ENCODE measurements around the gene ZNF543. TPM values are rescaled to one million over a fixed set of nuclear protein-coding genes. Genes with fewer than 3 reads are reported as not detected.
"Not testable (repeated sequence)": the region's sequence is repeated elsewhere in the genome, so short reads cannot be mapped to it uniquely, and the experiment has no call there.

ZNF543 gene
- total RNA-seq, 1 donor from 2014 or later = 9.5 TPM

DNA sequence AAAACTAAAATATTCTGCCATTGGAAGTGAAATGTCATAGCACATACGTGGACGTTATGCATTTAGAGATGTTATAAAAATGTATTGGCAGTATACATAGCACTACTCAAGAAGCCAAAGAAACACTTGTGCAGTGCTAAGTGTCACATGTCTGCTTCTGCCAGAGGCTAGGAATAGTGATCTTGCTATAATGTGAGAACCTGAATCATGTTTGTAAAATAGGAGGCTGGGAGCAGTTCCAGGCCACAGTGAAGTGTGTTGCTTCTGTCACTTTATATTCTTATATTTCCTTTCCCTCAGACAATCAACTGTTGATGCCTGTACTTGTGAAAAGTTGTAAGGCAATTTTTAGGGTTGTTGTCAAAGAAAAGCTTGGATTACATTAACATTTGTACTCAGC is 46.5 kb downstream of the ZNF543 start:
- H2AFZ ChIP-seq (replicated peaks) = no peak overlapping the region
- DNase-seq (ENCODE audit: low spot score) = no peak
- Mint-ChIP-seq H3K27ac (no peak overlapping the region), H3K27me3 (ENCODE audit: insufficient read depth, low read depth) (no peaks in the 10 kb centered on the region), H3K4me1 (peaks cover 9% of the 10 kb centered on the region), H3K36me3 (peaks cover 15% of the 10 kb centered on the region), H3K9me3 (no peaks in the 10 kb centered on the region), H3K4me3 (no peak overlapping the region)
- peaks cover 7% of the 10 kb centered on the region for H3K4me1 ChIP-seq
- peaks cover 17% of the 10 kb centered on the region for H3K79me2 ChIP-seq (ENCODE audit: low read depth)
- no peak overlapping the region for H3K4me3 ChIP-seq
- TF ChIP-seq EZH2 (IDR thresholded peaks at IDR 0.05) = no peak
- TF ChIP-seq EZH2phosphoT487 (IDR thresholded peaks at IDR 0.05) = no peak
- TF ChIP-seq, protein P1, sequence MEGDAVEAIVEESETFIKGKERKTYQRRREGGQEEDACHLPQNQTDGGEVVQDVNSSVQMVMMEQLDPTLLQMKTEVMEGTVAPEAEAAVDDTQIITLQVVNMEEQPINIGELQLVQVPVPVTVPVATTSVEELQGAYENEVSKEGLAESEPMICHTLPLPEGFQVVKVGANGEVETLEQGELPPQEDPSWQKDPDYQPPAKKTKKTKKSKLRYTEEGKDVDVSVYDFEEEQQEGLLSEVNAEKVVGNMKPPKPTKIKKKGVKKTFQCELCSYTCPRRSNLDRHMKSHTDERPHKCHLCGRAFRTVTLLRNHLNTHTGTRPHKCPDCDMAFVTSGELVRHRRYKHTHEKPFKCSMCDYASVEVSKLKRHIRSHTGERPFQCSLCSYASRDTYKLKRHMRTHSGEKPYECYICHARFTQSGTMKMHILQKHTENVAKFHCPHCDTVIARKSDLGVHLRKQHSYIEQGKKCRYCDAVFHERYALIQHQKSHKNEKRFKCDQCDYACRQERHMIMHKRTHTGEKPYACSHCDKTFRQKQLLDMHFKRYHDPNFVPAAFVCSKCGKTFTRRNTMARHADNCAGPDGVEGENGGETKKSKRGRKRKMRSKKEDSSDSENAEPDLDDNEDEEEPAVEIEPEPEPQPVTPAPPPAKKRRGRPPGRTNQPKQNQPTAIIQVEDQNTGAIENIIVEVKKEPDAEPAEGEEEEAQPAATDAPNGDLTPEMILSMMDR (IDR thresholded peaks at IDR 0.05) = no peak
- no peaks in the 10 kb centered on the region for H3K9me3 ChIP-seq (ENCODE audit: low read depth)
- H3K27me3 ChIP-seq = no peaks in the 10 kb centered on the region
- H3K36me3 ChIP-seq = no peaks in the 10 kb centered on the region
- no peaks in the 10 kb centered on the region for H4K20me1 ChIP-seq (ENCODE audit: low read depth)
- H3K4me2 ChIP-seq = no peak overlapping the region
- no peak overlapping the region for H3K9ac ChIP-seq
- H3K27ac ChIP-seq = no peak overlapping the region
- no peaks in the 10 kb centered on the region for H3F3A ChIP-seq (ENCODE audit: low read depth)

DNA sequence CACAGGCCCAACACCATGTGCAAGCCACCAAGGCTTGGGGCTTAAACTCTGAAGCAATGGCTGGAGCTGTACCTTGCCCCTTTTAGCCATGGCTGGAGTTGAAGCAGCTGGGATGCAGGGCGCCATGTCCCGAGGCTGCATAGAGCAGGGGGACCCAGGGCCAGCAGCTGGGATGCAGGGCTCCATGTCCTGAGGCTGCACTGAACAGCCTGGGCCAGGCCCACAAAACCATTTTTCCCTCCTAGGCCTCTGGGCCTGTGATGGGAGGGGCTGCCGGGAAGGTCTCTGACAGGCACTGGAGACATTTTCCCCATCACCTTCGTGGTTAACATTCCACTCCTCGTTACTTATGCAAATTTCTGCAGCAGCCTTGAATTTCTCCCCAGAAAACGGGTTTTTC is 53.9 kb downstream of the ZNF543 start:
- Histone ChIP-seq H3K9me3 (ENCODE audit: low read depth) (no peaks in the 10 kb centered on the region), H2AFZ (replicated peaks) (no peak overlapping the region), H3K36me3 (no peaks in the 10 kb centered on the region), H3K27ac (no peak overlapping the region), H3K9ac (no peak overlapping the region), H3K4me2 (no peak overlapping the region), H3K79me2 (ENCODE audit: low read depth) (no peaks in the 10 kb centered on the region), H3K4me1 (no peaks in the 10 kb centered on the region), H4K20me1 (ENCODE audit: low read depth) (no peaks in the 10 kb centered on the region), H3K4me3 (no peak overlapping the region), H3K27me3 (no peaks in the 10 kb centered on the region), H3F3A (ENCODE audit: low read depth) (no peaks in the 10 kb centered on the region)
- no peak for DNase-seq (ENCODE audit: low spot score)
- Mint-ChIP-seq H3K27ac (no peak overlapping the region), H3K9me3 (peaks cover 37% of the 10 kb centered on the region), H3K36me3 (peaks cover 52% of the 10 kb centered on the region), H3K4me3 (no peak overlapping the region), H3K27me3 (ENCODE audit: insufficient read depth, low read depth) (peaks cover 2% of the 10 kb centered on the region), H3K4me1 (no peaks in the 10 kb centered on the region)
- TF ChIP-seq, protein P1 (IDR thresholded peaks at IDR 0.05) = no peak
- no peak for TF ChIP-seq EZH2 (IDR thresholded peaks at IDR 0.05)

DNA sequence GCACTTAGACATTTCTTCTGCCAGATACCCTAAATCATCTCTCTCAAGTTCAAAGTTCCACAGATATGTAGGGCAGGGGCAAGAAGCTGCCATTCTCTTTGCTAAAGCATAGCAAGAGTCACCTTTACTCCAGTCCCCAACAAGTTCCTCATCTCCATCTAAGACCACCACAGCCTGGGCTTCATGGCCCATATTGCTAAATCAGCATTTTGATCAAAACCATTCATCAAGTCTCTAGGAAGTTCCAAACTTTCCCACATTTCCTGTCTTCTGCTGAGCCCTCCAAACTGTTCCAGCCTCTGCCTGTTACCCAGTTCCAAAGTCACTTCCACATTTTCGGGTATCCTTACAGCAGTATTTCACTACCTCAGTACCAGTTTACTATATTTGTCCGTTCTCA is 54.4 kb downstream of the ZNF543 start:
- not testable (repeated sequence) for H3K9me3 ChIP-seq (ENCODE audit: low read depth)
- peaks cover 40% of the 10 kb centered on the region for H3K9me3 Mint-ChIP-seq

DNA sequence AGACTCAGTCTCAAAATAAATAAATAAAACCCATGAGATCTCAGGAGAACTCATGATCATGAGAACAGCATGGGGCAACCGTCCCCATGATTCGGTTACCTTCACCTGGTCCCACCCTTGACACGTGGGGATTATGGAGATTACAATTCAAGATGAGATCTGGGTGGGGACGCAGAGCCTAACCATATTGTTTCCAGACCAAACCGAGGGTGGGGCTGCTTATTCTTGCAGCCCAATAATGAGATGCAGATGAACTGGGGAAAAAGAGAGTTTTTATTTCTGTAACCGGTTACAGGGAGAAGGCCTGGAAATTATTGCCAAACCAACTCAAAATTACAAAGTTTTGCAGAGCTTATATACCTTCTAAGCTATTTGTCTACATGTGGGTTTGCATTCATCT is 55.9 kb downstream of the ZNF543 start:
- Mint-ChIP-seq H3K9me3 (peaks cover 41% of the 10 kb centered on the region), H3K27me3 (ENCODE audit: insufficient read depth, low read depth) (peaks cover 2% of the 10 kb centered on the region), H3K27ac (no peak overlapping the region), H3K4me3 (no peak overlapping the region), H3K36me3 (peaks cover 50% of the 10 kb centered on the region), H3K4me1 (no peaks in the 10 kb centered on the region)
- no peak for DNase-seq (ENCODE audit: low spot score)
- Histone ChIP-seq H3K9ac (no peak overlapping the region), H3F3A (ENCODE audit: low read depth) (no peaks in the 10 kb centered on the region), H4K20me1 (ENCODE audit: low read depth) (no peaks in the 10 kb centered on the region), H3K27ac (no peak overlapping the region), H3K36me3 (no peaks in the 10 kb centered on the region), H3K9me3 (ENCODE audit: low read depth) (no peaks in the 10 kb centered on the region), H3K4me1 (no peaks in the 10 kb centered on the region), H3K27me3 (no peaks in the 10 kb centered on the region), H2AFZ (replicated peaks) (no peak overlapping the region), H3K79me2 (ENCODE audit: low read depth) (no peaks in the 10 kb centered on the region), H3K4me2 (no peak overlapping the region), H3K4me3 (no peak overlapping the region)
- TF ChIP-seq EZH2phosphoT487 (IDR thresholded peaks at IDR 0.05) (no peak), EZH2 (IDR thresholded peaks at IDR 0.05) (no peak)

More for the DNA sequence above, 54.4 kb downstream of the ZNF543 start:
- not testable (repeated sequence) for H3K4me3 Mint-ChIP-seq; H3K4me2 ChIP-seq; DNase-seq (ENCODE audit: low spot score); H3K4me3 ChIP-seq; H3K4me1 ChIP-seq; H3K4me1 Mint-ChIP-seq; H3K79me2 ChIP-seq (ENCODE audit: low read depth); H3K36me3 ChIP-seq; H3F3A ChIP-seq (ENCODE audit: low read depth); H3K27me3 Mint-ChIP-seq (ENCODE audit: insufficient read depth, low read depth); H4K20me1 ChIP-seq (ENCODE audit: low read depth); H2AFZ ChIP-seq (replicated peaks); H3K27ac ChIP-seq; H3K9ac ChIP-seq; H3K27me3 ChIP-seq; H3K27ac Mint-ChIP-seq
- peaks cover 52% of the 10 kb centered on the region for H3K36me3 Mint-ChIP-seq

All from neural progenitor cell (in vitro differentiated cells).